Neural cell (in vitro differentiated cells): ENCODE results near the gene SLC17A2.

Source experiments
- CTCF ChIP-seq: fragments of 450-650 bp; IDR thresholded peaks from 2 replicates; pipeline ENCODE4 v1.5.1; 2014; ENCODE audit warnings: antibody characterized with exemption, mild to moderate bottlenecking, moderate library complexity; ENCODE audit not compliant: poor library complexity, severe bottlenecking
- EP300 ChIP-seq: fragments of 450-650 bp; conservative IDR thresholded peaks from 2 replicates; pipeline ENCODE4 v1.6.1; 2014; ENCODE audit warnings: antibody characterized with exemption, mild to moderate bottlenecking, moderate library complexity; ENCODE audit not compliant: poor library complexity, severe bottlenecking
- EZH2 ChIP-seq: fragments of 200-600, 300-800 bp; shearing (Covaris generic), sonication (generic); IDR thresholded peaks from 2 replicates; pipeline ENCODE4 v1.6.1; 2014; ENCODE audit warnings: antibody characterized with exemption, low read length, borderline replicate concordance, mild to moderate bottlenecking; ENCODE audit not compliant: insufficient read depth, poor library complexity, severe bottlenecking
- TAF1 ChIP-seq: IDR thresholded peaks from 2 replicates; pipeline ENCODE4 v1.6.1; 2012; ENCODE audit warnings: low read depth

DNA sequence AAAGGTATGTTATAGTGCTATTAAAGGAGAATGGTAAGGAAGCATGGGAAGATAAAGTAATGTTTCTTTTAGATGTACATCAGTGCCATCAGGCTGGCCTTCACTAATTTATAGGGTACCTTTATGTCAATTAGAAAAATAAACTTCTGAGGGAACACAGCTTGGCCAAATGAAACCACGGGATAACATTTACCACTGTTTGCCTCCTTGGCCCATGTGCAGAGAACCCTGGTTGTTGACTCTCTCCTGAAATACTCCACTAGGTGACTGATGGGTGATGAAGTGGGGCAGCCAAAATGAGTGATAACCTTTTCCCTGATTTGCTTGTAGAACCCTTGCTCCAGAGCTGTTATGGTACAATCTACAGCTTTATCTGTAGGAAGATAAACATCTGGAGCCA lies 41.6 kb upstream of the SLC17A2 start:
- TF ChIP-seq CTCF (no peak), EZH2 (no peak), TAF1 (no peak), EP300 (no peak)
